ENCODE data around the gene ZNF80. TPM values are rescaled to one million over a fixed set of nuclear protein-coding genes. Genes with fewer than 3 reads are reported as not detected.
A peak's percentile ranks its signal among the peaks of the same experiment; 100 is the strongest.
"Not testable (repeated sequence)": the region's sequence is repeated elsewhere in the genome, so short reads cannot be mapped to it uniquely, and the experiment has no call there.

Gene ZNF80
- total and polyA plus RNA-seq, 2 of the 13 experiments (the other 11 are each of a cell fraction or from before 2014, with no cell fraction given) = not detected

- TF ChIP-seq ZNF543 (CRISPR knock-in tag; IDR thresholded peaks at IDR 0.05) = no peak
Observed at GRCh38 chr3:114242947-114243346, 5.6 kb upstream of the ZNF80 start (continued).

GRCh38 chr3:114241262-114241661 is 3.9 kb upstream of the ZNF80 start:
- CTCF ChIA-PET (ENCODE audit: low intra/inter-chr PET ratio, low total read pairs) = no interaction called here
- no peaks in the 10 kb centered on the region for H3K36me3 ChIP-seq (replicated peaks in 1 of 2; ENCODE audit: control insufficient read depth in 1 of 2, insufficient read depth in 2 of 2, low read length in 2 of 2)
- in situ Hi-C loops (cut with HindIII; ENCODE audit: extremely low pct_ligation_motif_present, low pct_unique_long_range_greater_than_20kb) = no loop called here
- H3K79me2 ChIP-seq (ENCODE audit: insufficient read depth, low read length) = no peaks in the 10 kb centered on the region
- H4K20me1 ChIP-seq (ENCODE audit: insufficient read depth, low read length) = no peaks in the 10 kb centered on the region
- H3K9me3 ChIP-seq (ENCODE audit: low read length) = no peaks in the 10 kb centered on the region
- WGBS (ENCODE audit: low lambda C conversion rate) = 8% methylated on average over 1 of the region's 2 CpGs
- FAIRE-seq (no peak), DNase-seq (ENCODE audit: low spot score) (no peak), ATAC-seq (no peak)
- POLR2A ChIA-PET = no interaction called here
- H3K4me1 ChIP-seq (ENCODE audit: insufficient read depth, low read length) = no peaks in the 10 kb centered on the region
- TF ChIP-seq DZIP1 (CRISPR knock-in tag; IDR thresholded peaks at IDR 0.05) (no peak), NFYB (CRISPR knock-in tag; IDR thresholded peaks at IDR 0.05) (no peak), GLI4 (CRISPR knock-in tag; IDR thresholded peaks at IDR 0.05; ENCODE audit: borderline replicate concordance) (no peak), MAFK (conservative IDR thresholded peaks at IDR 0.05 in 1 of 2, IDR thresholded peaks at IDR 0.05 in 1 of 2; ENCODE audit: low read length in 2 of 2) (0 out of 4 replicates have a peak, but pooled peaks of 1 of the 2 experiments have one; percentile 18)
- H3K27ac ChIP-seq (ENCODE audit: extremely low read length, insufficient read depth, low read length) = no peak overlapping the region
- no peak overlapping the region for H3K9ac ChIP-seq (ENCODE audit: insufficient read depth, low read depth, low read length)
- no peak overlapping the region for H3K4me2 ChIP-seq (ENCODE audit: low read depth, low read length)
- no TSS peak for BruUV-seq (replicated peaks)
- no peak overlapping the region for H3K4me3 ChIP-seq (replicated peaks in 1 of 3; ENCODE audit: insufficient read depth in 1 of 3, low read depth in 2 of 3, low read length in 3 of 3)
- intact Hi-C loops (cut with micrococcal nuclease; ENCODE audit: unreplicated experiment) = no loop called here
- H3K27me3 ChIP-seq (ENCODE audit: control insufficient read depth in 1 of 2, insufficient read depth in 2 of 2, low read length in 2 of 2) = peaks cover 1 to 16% of the 10 kb centered on the region in 2 experiments; a peak in 2 of 5 replicates
- no peak overlapping the region for H2AFZ ChIP-seq (ENCODE audit: low read length)

GRCh38 chr3:114238146-114238785 is 888 bp upstream of the ZNF80 start:
- in situ Hi-C loops (cut with HindIII; ENCODE audit: extremely low pct_ligation_motif_present, low pct_unique_long_range_greater_than_20kb); CTCF ChIA-PET (ENCODE audit: low intra/inter-chr PET ratio, low total read pairs): not testable (repeated sequence)
- WGBS (ENCODE audit: low lambda C conversion rate) = 83% methylated on average over 2 of the region's 34 CpGs

More at GRCh38 chr3:114238146-114238785, 888 bp upstream of the ZNF80 start:
- H3K9ac ChIP-seq (ENCODE audit: insufficient read depth, low read depth, low read length); H3K27ac ChIP-seq (ENCODE audit: extremely low read length, insufficient read depth, low read length); H2AFZ ChIP-seq (ENCODE audit: low read length); ATAC-seq; H3K36me3 ChIP-seq (replicated peaks in 1 of 2; ENCODE audit: control insufficient read depth in 1 of 2, insufficient read depth in 2 of 2, low read length in 2 of 2); BruUV-seq (replicated peaks); intact Hi-C loops (cut with micrococcal nuclease; ENCODE audit: unreplicated experiment); H3K4me2 ChIP-seq (ENCODE audit: low read depth, low read length); POLR2A ChIA-PET; H3K79me2 ChIP-seq (ENCODE audit: insufficient read depth, low read length); H4K20me1 ChIP-seq (ENCODE audit: insufficient read depth, low read length); FAIRE-seq; H3K4me1 ChIP-seq (ENCODE audit: insufficient read depth, low read length); H3K9me3 ChIP-seq (ENCODE audit: low read length); DNase-seq (ENCODE audit: low spot score); H3K4me3 ChIP-seq (replicated peaks in 1 of 3; ENCODE audit: insufficient read depth in 1 of 3, low read depth in 2 of 3, low read length in 3 of 3): not testable (repeated sequence)
- H3K27me3 ChIP-seq (ENCODE audit: control insufficient read depth in 1 of 2, insufficient read depth in 2 of 2, low read length in 2 of 2) = peaks cover 1 to 17% of the 10 kb centered on the region in 2 experiments; a peak in 2 of 5 replicates

All from HepG2 (cell line).